Progenitor cell of endocrine pancreas (in vitro differentiated cells): ENCODE measurements around the gene PPM1J. TPM values are rescaled to one million over a fixed set of nuclear protein-coding genes. Genes with fewer than 3 reads are reported as not detected.

Source experiments
- DNase-seq: peaks from one replicate; pipeline ENCODE4 v3.0.0; 2021; ENCODE audit warnings: low spot score; ENCODE audit not compliant: unreplicated experiment
- H3K27ac Mint-ChIP-seq: 2 replicates; pipeline ENCODE4 v1.8.0; 2021; ENCODE audit warnings: mild to moderate bottlenecking, moderate library complexity, mixed read lengths
- H3K27me3 Mint-ChIP-seq: 2 replicates; pipeline ENCODE4 v1.8.0; 2021; ENCODE audit warnings: mixed read lengths
- H3K36me3 Mint-ChIP-seq: 2 replicates; pipeline ENCODE4 v1.8.0; 2022; ENCODE audit warnings: mixed read lengths; ENCODE audit not compliant: insufficient read depth
- H3K4me1 Mint-ChIP-seq: 2 replicates; pipeline ENCODE4 v1.8.0; 2021; ENCODE audit warnings: low read depth, mixed read lengths
- H3K4me3 Mint-ChIP-seq: 2 replicates; pipeline ENCODE4 v1.8.0; 2021; ENCODE audit warnings: low read depth, mild to moderate bottlenecking, moderate library complexity, mixed read lengths
- H3K9me3 Mint-ChIP-seq: 2 replicates; pipeline ENCODE4 v1.8.0; 2021; ENCODE audit warnings: low read depth, mixed read lengths
- CTCF ChIP-seq: fragments of 200-600 bp; sonication (generic); IDR thresholded peaks from one replicate; pipeline ENCODE4 v1.5.0; 2021; ENCODE audit warnings: antibody characterized with exemption, mild to moderate bottlenecking; ENCODE audit not compliant: unreplicated experiment
- total RNA-seq: library from RNA; stranded (reverse); gene quantifications from 2 replicates; pipeline ENCODE4 v1.2.1, GENCODE V29; 2021

Gene PPM1J
- total RNA-seq, 1 donor from 2014 or later: 0.43 TPM

GRCh38 chr1:112694363-112694929, 20.7 kb downstream of the PPM1J start:
- Mint-ChIP-seq H3K4me1 (peaks cover 11% of the 10 kb centered on the region), H3K27me3 (no peaks in the 10 kb centered on the region), H3K36me3 (peaks cover 27% of the 10 kb centered on the region), H3K9me3 (no peaks in the 10 kb centered on the region), H3K27ac (no peak overlapping the region), H3K4me3 (no peak overlapping the region)
- TF ChIP-seq CTCF: no peak
- no peak for DNase-seq

- H3K36me3 Mint-ChIP-seq: peaks cover 26% of the 10 kb centered on the region
These were observed 21.3 kb downstream of the PPM1J start for GRCh38 chr1:112693821-112694220.

GRCh38 chr1:112692681-112693080, 22.5 kb downstream of the PPM1J start:
- no peak for DNase-seq
- Mint-ChIP-seq H3K4me3 (no peak overlapping the region), H3K4me1 (peaks cover 4% of the 10 kb centered on the region), H3K27ac (no peak overlapping the region), H3K27me3 (no peaks in the 10 kb centered on the region), H3K9me3 (no peaks in the 10 kb centered on the region), H3K36me3 (peaks cover 24% of the 10 kb centered on the region)
- no peak for TF ChIP-seq CTCF

More at GRCh38 chr1:112693821-112694220, 21.3 kb downstream of the PPM1J start:
- H3K27ac Mint-ChIP-seq: no peak overlapping the region
- H3K9me3 Mint-ChIP-seq: no peaks in the 10 kb centered on the region
- no peak for TF ChIP-seq CTCF
- peaks cover 5% of the 10 kb centered on the region for H3K4me1 Mint-ChIP-seq
- H3K4me3 Mint-ChIP-seq: no peak overlapping the region
- H3K27me3 Mint-ChIP-seq: no peaks in the 10 kb centered on the region
- no peak for DNase-seq

GRCh38 chr1:112689842-112690237, 25.3 kb downstream of the PPM1J start:
- no peaks in the 10 kb centered on the region for H3K27me3 Mint-ChIP-seq
- H3K27ac Mint-ChIP-seq: no peak overlapping the region
- H3K4me1 Mint-ChIP-seq: peaks cover 14% of the 10 kb centered on the region
- no peak for TF ChIP-seq CTCF
- H3K9me3 Mint-ChIP-seq: no peaks in the 10 kb centered on the region
- no peak overlapping the region for H3K4me3 Mint-ChIP-seq
- H3K36me3 Mint-ChIP-seq: peaks cover 19% of the 10 kb centered on the region
- no peak for DNase-seq

GRCh38 chr1:112689196-112689841, 25.8 kb downstream of the PPM1J start:
- H3K9me3 Mint-ChIP-seq: no peaks in the 10 kb centered on the region
- H3K36me3 Mint-ChIP-seq: peaks cover 19% of the 10 kb centered on the region
- H3K27ac Mint-ChIP-seq: no peak overlapping the region
- DNase-seq: no peak
- peaks cover 14% of the 10 kb centered on the region for H3K4me1 Mint-ChIP-seq
- no peaks in the 10 kb centered on the region for H3K27me3 Mint-ChIP-seq
- TF ChIP-seq CTCF: no peak
- no peak overlapping the region for H3K4me3 Mint-ChIP-seq
